Esophagus muscularis mucosa (tissue), 3 donors: ENCODE data around the gene PPP2R5C.
A peak's percentile ranks its signal among the peaks of the same experiment; 100 is the strongest.

ENCODE experiments used
- CTCF ChIP-seq, 3 experiments: fragments of 200-600 bp in 2 of 3; fragments of 450-650 bp in 1 of 3; sonication (generic) in 2 of 3; IDR thresholded peaks; one replicate each; pipeline ENCODE4 v1.5.1; 2017 to 2019; ENCODE audit warnings: antibody characterized with exemption in 3 of 3, mild to moderate bottlenecking in 2 of 3, moderate library complexity in 1 of 3
- POLR2A ChIP-seq: fragments of 450-650 bp; IDR thresholded peaks from one replicate; pipeline ENCODE4 v1.6.1; 2017; ENCODE audit warnings: antibody characterized with exemption, moderate library complexity, mild to moderate bottlenecking, low read depth
- POLR2AphosphoS5 ChIP-seq, 2 donors: sonication (generic); formaldehyde crosslinking; IDR thresholded peaks; one replicate each; pipeline ENCODE4 v1.6.1; 2017; ENCODE audit warnings: antibody characterized with exemption in 2 of 2

GRCh38 chr14:101781240-101782061 lies 19.9 kb downstream of the PPP2R5C start:
- peak in 1 of 3 experiments; percentile 3 for TF ChIP-seq CTCF (IDR thresholded peaks at IDR 0.05)
- TF ChIP-seq POLR2A: no peak
- TF ChIP-seq POLR2AphosphoS5 (IDR thresholded peaks at IDR 0.05): no peak
